ENCODE measurements around the gene IL36A.

- no peak for TF ChIP-seq CTCF (IDR thresholded peaks at IDR 0.05)
- TF ChIP-seq POLR2A (IDR thresholded peaks at IDR 0.05), result no peak
Observed at GRCh38 chr2:112985090-112985489, 20.2 kb upstream of the IL36A start.
